ENCODE data around the gene C6orf132.
A peak's percentile ranks its signal among the peaks of the same experiment; 100 is the strongest.

C6orf132 gene

GRCh38 chr6:42110683-42111082 lies 31.7 kb downstream of the C6orf132 start:
- no peak for DNase-seq (ENCODE audit: insufficient read length, low spot score)
- TF ChIP-seq POU2F2 (IDR thresholded peaks at IDR 0.05; ENCODE audit: low read depth, low read length) (no peak), TAF1 (IDR thresholded peaks at IDR 0.05; ENCODE audit: low read depth, low read length) (no peak), PAX5 (IDR thresholded peaks at IDR 0.05; ENCODE audit: insufficient read depth, low read length, severe bottlenecking) (no peak), POLR2A (IDR thresholded peaks at IDR 0.05; ENCODE audit: low read depth, low read length) (no peak), POLR2AphosphoS5 (IDR thresholded peaks at IDR 0.05; ENCODE audit: low read depth, low read length) (no peak), SPI1 (IDR thresholded peaks at IDR 0.05; ENCODE audit: low read depth, low read length) (no peak)
- FAIRE-seq, result no peak

GRCh38 chr6:42108071-42108470 lies 34.3 kb downstream of the C6orf132 start:
- TF ChIP-seq SPI1 (IDR thresholded peaks at IDR 0.05; ENCODE audit: low read depth, low read length), result no peak
- no peak for TF ChIP-seq PAX5 (IDR thresholded peaks at IDR 0.05; ENCODE audit: insufficient read depth, low read length, severe bottlenecking)
- no peak for TF ChIP-seq TAF1 (IDR thresholded peaks at IDR 0.05; ENCODE audit: low read depth, low read length)
- FAIRE-seq (no peak), DNase-seq (ENCODE audit: insufficient read length, low spot score) (no peak)

DNA sequence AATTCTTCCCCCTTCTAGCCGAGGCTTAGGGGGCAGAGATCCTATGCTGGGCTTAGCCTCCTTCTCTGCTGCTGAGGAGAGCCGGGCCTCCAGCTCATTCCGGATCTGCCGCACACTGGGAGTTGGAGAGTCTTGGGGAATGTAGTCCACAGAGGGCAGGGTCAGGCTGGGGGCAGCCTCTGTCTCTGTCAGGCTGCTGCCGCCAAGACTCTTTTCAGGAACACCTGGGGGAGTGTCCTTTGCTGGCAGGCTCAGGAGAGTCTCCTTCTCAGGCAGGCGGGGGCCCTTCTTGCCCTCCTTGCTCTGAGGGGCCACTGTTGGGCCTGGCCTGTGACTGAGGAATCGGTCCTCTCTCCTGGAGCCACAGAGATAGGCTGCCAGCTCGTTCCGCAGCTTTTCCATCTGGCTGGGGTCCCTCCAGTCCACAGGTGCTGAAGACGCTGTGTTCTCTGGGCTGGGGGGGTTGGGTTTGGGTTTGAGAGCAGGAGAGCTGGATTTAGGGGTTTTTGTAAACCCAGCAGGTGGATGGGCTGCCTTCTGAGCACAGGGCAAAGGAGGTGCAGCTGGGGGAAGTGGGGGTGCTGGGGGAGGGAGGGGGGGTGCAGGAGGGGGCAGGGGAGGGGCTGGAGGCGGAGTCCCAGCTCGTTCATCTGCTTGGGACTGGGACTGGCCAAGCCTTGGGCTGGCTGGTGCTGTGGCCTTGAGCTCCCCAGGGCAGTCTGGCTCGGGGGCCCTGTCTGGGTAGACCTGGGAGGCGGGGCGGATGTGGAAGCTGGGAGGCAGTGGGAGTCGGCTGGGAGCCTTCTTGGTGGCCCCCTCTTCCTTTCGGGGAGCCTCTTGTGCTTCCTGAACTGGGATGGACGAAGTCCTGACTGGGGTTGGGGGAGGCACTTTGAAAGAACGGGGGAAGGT lies 36.1 kb downstream of the C6orf132 start:
- TF ChIP-seq TAF1 (IDR thresholded peaks at IDR 0.05; ENCODE audit: low read depth, low read length) (no peak), POU2F2 (IDR thresholded peaks at IDR 0.05; ENCODE audit: low read depth, low read length) (no peak), POLR2AphosphoS5 (IDR thresholded peaks at IDR 0.05; ENCODE audit: low read depth, low read length) (no peak), PAX5 (IDR thresholded peaks at IDR 0.05; ENCODE audit: insufficient read depth, low read length, severe bottlenecking) (no peak), POLR2A (IDR thresholded peaks at IDR 0.05; ENCODE audit: low read depth, low read length) (no peak), SPI1 (IDR thresholded peaks at IDR 0.05; ENCODE audit: low read depth, low read length) (no peak)
- no peak for DNase-seq (ENCODE audit: insufficient read length, low spot score)
- FAIRE-seq, result no peak

DNA sequence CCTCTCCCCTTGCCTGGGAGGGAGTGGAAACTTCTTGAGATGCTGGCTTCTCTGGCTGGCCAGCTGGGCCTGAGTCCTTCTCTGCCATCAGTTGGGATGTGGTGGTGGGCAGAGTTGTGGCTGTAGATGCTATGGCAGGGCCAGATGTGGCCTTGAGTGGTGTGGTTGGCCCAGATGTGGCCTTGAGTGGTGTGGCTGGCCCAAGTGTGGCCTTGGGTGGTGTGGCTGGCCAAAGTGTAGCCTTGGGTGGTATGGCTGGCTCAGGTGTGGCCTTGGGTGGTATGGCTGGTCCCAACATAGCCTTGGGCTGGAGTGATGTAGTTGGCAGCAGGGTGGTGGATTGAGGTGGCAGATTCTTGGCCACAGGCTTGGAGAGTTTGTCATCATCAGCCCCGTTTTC lies 36.7 kb downstream of the C6orf132 start:
- DNase-seq (ENCODE audit: insufficient read length, low spot score) (no peak), FAIRE-seq (no peak)
- no peak for TF ChIP-seq TAF1 (IDR thresholded peaks at IDR 0.05; ENCODE audit: low read depth, low read length)
- no peak for TF ChIP-seq SPI1 (IDR thresholded peaks at IDR 0.05; ENCODE audit: low read depth, low read length)
- no peak for TF ChIP-seq PAX5 (IDR thresholded peaks at IDR 0.05; ENCODE audit: insufficient read depth, low read length, severe bottlenecking)
- no peak for TF ChIP-seq POLR2A (IDR thresholded peaks at IDR 0.05; ENCODE audit: low read depth, low read length)
- TF ChIP-seq POLR2AphosphoS5 (IDR thresholded peaks at IDR 0.05; ENCODE audit: low read depth, low read length), result no peak
- no peak for TF ChIP-seq POU2F2 (IDR thresholded peaks at IDR 0.05; ENCODE audit: low read depth, low read length)

- FAIRE-seq, result no peak
- DNase-seq (ENCODE audit: insufficient read length, low spot score), result peak; percentile 35
- no peak for TF ChIP-seq SPI1 (IDR thresholded peaks at IDR 0.05; ENCODE audit: low read depth, low read length)
- no peak for TF ChIP-seq POLR2A (IDR thresholded peaks at IDR 0.05; ENCODE audit: low read depth, low read length)
- no peak for TF ChIP-seq PAX5 (IDR thresholded peaks at IDR 0.05; ENCODE audit: insufficient read depth, low read length, severe bottlenecking)
- no peak for TF ChIP-seq POLR2AphosphoS5 (IDR thresholded peaks at IDR 0.05; ENCODE audit: low read depth, low read length)
- TF ChIP-seq TAF1 (IDR thresholded peaks at IDR 0.05; ENCODE audit: low read depth, low read length), result no peak
- no peak for TF ChIP-seq POU2F2 (IDR thresholded peaks at IDR 0.05; ENCODE audit: low read depth, low read length)
These were observed 37.2 kb downstream of the C6orf132 start for GRCh38 chr6:42105156-42105648.

DNA sequence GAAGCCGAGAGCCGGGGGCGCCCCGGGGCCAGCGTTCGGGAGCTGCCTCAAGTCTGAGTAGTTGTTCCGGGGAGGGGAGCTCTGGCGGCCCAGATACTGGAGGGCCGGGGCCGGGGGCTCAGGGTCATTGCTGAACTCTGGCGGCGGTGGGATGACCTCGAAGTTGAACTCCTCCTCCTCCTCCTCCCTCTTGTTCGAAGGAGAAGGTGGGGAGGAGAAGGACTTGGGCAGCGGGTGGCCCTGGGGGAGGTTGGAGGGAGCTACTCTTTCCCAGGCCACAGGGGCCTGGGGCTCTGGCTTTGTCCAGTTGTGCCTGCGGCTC lies 37.7 kb downstream of the C6orf132 start:
- TF ChIP-seq TAF1 (IDR thresholded peaks at IDR 0.05; ENCODE audit: low read depth, low read length) (no peak), POU2F2 (IDR thresholded peaks at IDR 0.05; ENCODE audit: low read depth, low read length) (no peak), PAX5 (IDR thresholded peaks at IDR 0.05; ENCODE audit: insufficient read depth, low read length, severe bottlenecking) (no peak), SPI1 (IDR thresholded peaks at IDR 0.05; ENCODE audit: low read depth, low read length) (no peak), POLR2A (IDR thresholded peaks at IDR 0.05; ENCODE audit: low read depth, low read length) (no peak), POLR2AphosphoS5 (IDR thresholded peaks at IDR 0.05; ENCODE audit: low read depth, low read length) (no peak)
- DNase-seq (ENCODE audit: insufficient read length, low spot score), result no peak
- no peak for FAIRE-seq

DNA sequence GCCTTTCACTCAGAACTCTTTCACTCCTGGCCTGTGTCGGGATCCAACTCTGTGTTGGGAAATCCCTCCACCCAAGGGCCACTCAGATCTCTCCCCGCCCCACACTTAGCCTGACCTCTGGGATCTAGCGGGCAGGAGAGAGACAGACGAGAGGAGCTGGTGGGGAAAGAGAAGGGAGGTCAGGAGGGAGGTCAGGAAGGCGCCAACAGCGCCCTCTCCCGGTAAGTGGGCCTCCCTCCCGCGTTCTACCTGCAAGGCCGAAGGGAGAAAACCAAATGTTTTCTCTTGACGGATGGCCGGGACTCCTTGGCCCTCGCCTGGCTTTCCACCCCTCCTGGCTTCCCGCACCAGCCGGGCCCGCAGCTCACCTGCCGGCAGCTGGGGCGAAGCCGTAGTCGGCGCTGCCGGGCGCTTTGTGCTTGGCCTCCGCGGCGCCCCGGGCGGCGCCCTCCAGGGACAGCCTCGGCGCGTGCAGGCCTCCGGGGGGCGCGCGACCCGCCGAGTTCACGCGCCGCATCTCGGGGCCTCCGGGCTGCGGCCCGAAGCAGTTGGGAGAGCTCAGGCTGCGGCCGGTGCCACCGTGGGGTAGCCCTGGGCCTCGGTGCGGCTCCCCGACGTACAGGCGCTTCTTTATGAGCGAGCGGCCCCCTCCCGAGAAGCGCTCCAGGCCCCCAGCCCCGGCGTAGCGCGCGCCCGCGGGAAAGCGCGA lies 38.2 kb downstream of the C6orf132 start:
- FAIRE-seq, result peak; percentile 80
- DNase-seq (ENCODE audit: insufficient read length, low spot score), result peak; percentile 92
- TF ChIP-seq POU2F2 (IDR thresholded peaks at IDR 0.05; ENCODE audit: low read depth, low read length), result no peak
- no peak for TF ChIP-seq POLR2A (IDR thresholded peaks at IDR 0.05; ENCODE audit: low read depth, low read length)
- TF ChIP-seq PAX5 (IDR thresholded peaks at IDR 0.05; ENCODE audit: insufficient read depth, low read length, severe bottlenecking), result no peak
- TF ChIP-seq POLR2AphosphoS5 (IDR thresholded peaks at IDR 0.05; ENCODE audit: low read depth, low read length), result no peak
- TF ChIP-seq SPI1 (IDR thresholded peaks at IDR 0.05; ENCODE audit: low read depth, low read length), result no peak
- TF ChIP-seq TAF1 (IDR thresholded peaks at IDR 0.05; ENCODE audit: low read depth, low read length), result no peak

DNA sequence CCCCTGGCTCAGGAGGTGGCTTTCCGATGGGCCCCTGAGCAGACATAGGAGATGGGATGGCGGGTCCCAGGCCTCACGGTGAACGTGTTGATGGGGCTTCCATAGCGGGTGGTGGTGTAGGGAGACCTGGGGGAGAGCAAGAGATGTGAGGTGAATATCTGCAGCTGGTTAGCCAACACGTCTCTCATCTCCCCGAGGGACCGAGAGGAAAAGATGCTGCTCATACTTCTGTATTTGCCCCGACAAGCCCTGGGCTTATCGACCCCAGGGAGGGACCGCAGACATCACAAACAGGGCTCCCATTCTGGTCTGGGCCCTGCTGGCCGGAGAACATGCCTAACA lies 38.7 kb downstream of the C6orf132 start:
- TF ChIP-seq PAX5 (IDR thresholded peaks at IDR 0.05; ENCODE audit: insufficient read depth, low read length, severe bottlenecking) (no peak), SPI1 (IDR thresholded peaks at IDR 0.05; ENCODE audit: low read depth, low read length) (no peak), TAF1 (IDR thresholded peaks at IDR 0.05; ENCODE audit: low read depth, low read length) (no peak), POU2F2 (IDR thresholded peaks at IDR 0.05; ENCODE audit: low read depth, low read length) (no peak), POLR2A (IDR thresholded peaks at IDR 0.05; ENCODE audit: low read depth, low read length) (no peak), POLR2AphosphoS5 (IDR thresholded peaks at IDR 0.05; ENCODE audit: low read depth, low read length) (no peak)
- FAIRE-seq (no peak), DNase-seq (ENCODE audit: insufficient read length, low spot score) (no peak)

GRCh38 chr6:42103216-42103615 lies 39.2 kb downstream of the C6orf132 start:
- FAIRE-seq (no peak), DNase-seq (ENCODE audit: insufficient read length, low spot score) (no peak)
- no peak for TF ChIP-seq POU2F2 (IDR thresholded peaks at IDR 0.05; ENCODE audit: low read depth, low read length)
- TF ChIP-seq POLR2A (IDR thresholded peaks at IDR 0.05; ENCODE audit: low read depth, low read length), result no peak
- TF ChIP-seq TAF1 (IDR thresholded peaks at IDR 0.05; ENCODE audit: low read depth, low read length), result no peak
- TF ChIP-seq SPI1 (IDR thresholded peaks at IDR 0.05; ENCODE audit: low read depth, low read length), result no peak
- TF ChIP-seq PAX5 (IDR thresholded peaks at IDR 0.05; ENCODE audit: insufficient read depth, low read length, severe bottlenecking), result no peak
- no peak for TF ChIP-seq POLR2AphosphoS5 (IDR thresholded peaks at IDR 0.05; ENCODE audit: low read depth, low read length)

Measured in GM12891 (cell line).